Brain pericyte (primary cell): ENCODE measurements around the gene PPP1R14B.
A peak's percentile ranks its signal among the peaks of the same experiment; 100 is the strongest.

Experiments used
- DNase-seq: peaks from one replicate; pipeline ENCODE4 v3.0.0-alpha.2; 2012; ENCODE audit warnings: low read depth, low spot score

PPP1R14B gene

DNA sequence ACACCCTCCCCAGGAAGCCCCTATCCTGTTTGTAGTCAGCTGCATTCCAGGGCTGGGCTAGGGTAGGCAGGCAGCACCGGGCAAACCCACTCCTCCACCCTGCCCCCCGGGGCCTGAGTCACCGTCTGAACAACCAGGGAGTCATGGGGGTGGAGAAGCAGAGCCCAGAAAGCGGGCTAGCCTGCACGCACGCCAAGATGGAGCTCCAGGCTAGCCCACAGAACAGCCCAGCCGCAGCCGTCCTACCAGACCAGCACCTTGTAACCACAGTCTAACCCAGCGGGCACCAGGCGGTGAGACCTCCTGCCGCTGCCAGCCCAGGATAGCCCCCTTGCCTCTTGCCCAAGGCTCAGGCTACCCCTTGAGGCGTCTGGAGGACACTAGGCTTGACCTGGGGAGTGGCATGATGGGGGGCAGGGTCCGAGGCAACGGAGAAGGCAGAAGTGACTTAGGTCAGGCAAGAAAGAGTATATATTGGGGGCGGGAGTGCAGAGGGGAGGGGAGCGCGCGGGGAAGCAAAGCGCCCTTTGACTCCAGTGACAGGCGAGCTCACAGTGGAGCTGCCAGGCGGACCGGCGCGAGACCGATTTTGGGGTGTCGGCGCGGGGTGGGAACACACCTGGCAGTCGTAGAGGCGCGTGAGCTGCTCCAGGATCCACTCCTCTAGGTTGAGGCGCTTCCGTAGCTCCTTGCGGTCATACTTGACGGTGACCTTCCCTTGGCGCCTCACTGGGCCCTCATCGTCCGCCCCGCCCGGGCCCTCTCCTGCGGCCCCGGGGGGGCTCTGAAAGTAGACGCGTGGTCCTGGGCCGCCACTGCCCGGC, 734 bp downstream of the PPP1R14B start:
- no peak for DNase-seq

DNA sequence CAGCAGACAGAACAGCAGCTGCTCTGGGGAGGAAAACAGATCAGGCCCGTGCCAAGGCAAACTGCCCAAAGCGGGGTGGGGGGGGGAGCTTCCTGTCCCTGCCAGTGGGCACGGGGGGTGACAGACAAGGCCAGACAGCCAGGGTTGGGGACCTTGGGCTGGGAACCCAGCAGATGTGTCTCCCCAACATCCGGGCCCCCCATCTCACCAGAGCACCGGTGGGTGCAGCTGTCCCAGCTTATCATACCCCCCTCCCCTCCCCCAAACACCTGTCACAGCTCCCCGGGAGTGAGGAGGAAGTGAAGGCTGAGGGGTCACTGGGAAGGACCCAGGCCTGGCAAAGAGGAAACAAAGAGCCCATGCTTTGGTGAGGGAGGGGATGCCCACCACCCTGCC, 1.3 kb downstream of the PPP1R14B start:
- no peak for DNase-seq

DNA sequence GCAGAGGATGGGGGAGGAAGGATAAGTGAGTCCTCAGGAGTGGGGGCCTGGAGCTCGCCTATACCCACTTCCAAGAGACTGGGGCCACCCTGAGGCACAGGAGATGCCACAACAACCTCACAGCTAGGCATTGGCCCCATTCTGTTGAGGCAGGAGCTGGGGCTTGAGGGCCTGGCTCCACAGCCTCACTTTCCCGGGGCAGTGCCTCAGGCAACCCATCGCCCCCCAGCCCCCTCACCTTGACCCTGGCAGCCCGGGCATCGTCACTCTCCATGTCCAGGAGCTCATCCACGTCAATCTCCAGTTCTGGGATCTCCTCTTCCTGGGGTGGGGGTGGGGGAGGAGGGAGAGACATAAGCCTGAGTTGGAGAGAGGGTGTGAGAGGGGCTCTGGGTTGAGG, 1.8 kb downstream of the PPP1R14B start:
- DNase-seq, result no peak

DNA sequence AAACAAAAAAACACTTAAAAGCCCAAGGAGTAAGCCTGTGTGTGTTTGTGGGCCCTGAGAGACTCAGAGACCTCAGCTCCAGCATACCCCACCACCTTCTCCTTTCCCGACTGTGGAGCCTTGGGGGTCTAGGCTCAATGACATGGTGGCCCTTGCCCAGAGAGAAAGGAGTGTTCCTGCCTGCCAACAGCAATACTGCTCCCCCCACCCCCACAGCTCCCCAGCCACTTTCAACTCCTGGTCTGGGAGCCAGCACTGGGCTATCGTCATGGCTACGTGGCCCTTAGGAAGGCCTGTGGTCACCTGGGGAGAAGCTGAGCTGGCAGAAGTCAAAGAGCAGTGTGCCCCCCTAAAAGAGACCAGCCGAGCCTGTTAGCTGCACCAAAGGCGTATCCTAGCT, 2.6 kb downstream of the PPP1R14B start:
- no peak for DNase-seq

DNA sequence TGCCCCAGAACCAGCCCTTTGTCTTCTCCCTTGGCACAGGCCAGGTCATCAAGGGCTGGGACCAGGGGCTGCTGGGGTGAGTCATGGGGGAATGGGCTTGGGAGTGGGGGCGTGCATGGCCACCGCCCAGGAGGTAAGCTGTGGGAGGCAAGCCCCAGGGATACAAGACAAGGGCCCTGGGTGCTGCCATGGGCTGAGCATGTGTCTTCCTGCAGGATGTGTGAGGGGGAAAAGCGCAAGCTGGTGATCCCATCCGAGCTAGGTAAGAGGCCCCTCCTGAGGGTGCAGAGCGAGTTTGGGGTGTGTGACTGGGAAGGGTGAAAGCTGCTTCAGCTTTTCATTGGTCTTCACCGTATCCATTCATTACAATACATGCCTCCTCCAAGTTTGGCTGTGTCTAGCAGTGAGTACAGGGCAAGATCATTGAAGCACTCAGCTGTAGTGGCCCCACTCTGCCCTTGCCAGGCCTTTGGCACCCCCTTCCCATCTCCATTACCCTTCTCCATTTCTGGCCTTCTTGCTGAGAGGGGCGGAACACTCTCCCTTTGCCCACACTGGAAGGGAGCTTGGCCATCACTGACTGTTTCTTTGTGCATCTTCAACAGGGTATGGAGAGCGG, 3.4 kb downstream of the PPP1R14B start:
- no peak for DNase-seq

DNA sequence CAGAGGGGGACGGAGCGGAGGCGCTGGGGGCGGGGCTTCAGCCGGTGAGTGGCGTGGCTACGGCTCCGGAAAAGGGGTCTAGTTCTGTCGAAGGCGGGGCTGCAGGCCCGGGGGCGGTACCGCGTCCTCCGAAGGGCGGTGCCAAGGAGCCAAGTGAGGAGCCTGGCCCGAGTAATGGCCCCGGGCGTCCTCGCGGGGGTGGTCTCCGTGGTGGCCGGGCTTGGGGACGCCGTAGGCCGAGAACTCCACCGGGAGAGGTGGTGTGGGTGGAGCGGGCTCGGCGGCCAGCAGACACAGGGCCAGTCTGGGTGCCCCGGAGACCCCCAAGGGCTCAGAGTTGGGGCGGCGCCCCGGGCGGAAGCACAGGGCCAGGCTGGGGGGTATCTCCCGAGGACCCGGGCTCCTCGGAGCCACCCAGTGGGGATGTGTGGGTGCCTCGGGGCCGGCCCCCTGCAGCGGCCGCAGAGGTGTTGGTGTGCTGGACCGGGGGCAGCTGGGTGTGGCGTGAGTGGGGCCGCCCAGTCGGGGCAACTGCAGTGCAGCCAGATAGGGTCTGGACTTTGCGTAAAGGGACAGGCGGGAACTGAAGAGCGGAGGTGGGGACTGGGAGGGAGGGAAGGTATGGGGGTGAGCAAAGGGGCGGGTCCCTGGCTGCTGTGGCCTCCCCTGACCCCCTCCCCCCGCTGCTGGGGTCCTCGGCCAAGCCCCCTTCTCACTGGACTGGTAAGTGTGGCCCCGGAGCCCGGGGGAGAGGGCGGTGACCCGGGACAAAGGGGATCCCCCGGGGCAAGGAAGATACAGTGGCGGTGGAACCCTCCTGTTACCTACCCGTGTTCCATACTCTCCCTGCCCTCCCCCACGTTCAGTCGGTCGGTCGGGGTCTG, 5.0 kb downstream of the PPP1R14B start:
- DNase-seq, result no peak

DNA sequence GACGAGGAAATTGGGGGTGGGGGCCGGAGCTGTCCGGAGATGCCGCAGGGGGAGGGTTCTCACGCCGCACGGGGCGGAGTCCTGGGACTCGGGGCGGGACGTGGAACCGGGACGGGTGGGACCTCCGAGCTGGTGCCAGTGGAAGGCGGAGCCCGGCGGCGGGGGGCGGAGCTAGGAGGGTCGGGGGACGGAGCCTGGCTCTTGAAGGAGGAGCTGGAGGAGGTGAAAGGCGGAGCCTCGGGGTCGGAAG, 5.6 kb downstream of the PPP1R14B start:
- DNase-seq, result peak; percentile 99

DNA sequence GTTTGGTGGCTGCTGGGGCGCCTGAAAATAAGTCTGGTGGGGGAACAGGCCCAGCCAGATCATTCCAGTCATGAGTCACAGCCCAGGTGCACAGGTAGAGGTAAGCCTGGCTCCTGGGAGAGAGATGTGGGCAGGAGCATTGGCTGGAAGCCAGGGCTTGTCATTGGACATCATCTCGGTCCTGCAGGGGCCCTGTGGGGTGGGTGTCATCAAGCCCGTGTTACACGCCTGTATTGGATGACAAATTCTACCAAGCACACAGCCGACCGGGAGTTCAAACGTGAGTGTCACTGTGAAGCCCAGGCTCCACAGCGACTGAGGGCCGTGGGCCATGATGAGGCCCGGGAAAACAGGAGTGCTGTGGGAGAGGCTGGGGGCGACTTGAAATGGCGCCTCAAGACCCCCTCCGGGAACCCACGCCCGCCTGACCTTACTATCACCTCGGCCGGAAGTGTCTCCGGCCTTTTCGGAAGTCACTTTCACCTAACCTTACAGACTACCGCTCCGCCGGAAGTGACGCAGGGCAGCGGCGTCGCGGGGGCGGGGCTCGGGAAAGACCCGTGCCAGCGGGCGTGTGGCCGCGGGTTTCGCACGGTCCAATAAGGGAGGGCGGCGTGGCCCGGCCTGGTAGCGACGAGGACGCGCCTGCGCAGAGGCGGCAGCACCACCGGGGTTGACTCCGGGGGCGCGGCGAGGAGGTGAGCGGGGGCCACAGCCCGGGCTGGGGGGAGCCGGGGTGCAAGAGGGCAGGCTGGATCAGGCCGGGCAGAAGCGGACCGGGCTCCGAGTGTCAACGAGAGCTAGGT, 6.1 kb downstream of the PPP1R14B start, which contains the start of gene FKBP2:
Gene FKBP2 (plus strand): TSS at position 661 of the 806 bp plus-strand sequence. CDS start 1,293 bp downstream, outside the sequence.
- DNase-seq, result peak; percentile 94

DNA sequence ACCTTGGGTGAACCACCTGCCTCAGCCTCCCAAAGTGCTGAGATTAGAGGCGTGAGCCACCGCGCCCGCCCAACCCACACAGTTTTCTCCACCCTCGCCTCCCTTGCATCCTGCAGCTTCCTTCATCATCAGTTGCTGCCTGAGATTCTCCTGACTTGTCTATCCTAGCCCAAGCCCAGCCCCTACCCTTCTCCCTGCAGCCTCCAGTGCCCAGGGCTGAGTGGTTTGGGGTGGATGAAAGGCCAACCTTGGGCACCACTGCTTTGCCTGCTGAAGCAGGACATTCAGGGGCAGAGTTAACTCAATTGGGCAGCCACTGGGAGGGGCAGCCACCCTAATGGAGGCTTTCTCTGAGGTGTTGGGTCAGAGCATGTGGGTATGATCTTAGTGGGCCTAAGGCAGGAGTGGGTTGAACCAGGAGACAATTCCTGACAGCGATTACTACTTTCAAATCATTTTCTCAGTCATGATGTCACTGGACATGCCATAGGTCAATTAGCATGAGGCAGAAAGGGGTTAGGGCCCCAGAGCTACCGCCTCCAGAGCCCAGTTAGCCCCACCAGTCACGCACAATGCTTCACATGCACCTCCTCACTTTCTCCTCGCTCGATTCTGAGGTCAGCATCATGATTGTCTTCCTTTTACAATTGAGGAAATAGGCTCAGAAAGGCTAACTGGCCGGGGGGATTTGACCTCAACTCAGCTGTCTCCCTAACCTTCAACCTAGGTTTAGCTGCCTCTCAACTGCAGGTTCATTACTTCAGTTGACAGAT, 6.9 kb downstream of the PPP1R14B start:
- DNase-seq, result no peak

DNA sequence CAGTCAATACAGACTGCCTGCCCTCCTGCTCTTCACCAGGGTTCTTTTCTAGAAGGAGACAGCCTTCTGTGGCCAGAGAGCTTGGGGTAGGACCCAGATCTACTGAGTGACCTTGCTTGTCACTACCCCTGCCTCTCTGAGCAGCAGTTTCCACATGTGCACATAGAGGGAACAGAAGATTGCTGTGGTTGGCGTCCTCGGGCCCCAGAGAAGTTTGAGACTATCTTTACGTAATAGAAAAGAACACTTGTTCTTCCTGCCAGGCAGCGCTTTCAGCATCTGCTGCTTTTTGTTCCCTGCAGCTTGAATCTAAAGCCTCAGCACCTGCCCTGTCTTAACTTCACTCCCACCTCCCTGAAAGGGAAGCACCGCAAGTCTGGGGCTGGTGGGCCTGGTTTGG, 7.7 kb downstream of the PPP1R14B start:
- DNase-seq, result no peak

DNA sequence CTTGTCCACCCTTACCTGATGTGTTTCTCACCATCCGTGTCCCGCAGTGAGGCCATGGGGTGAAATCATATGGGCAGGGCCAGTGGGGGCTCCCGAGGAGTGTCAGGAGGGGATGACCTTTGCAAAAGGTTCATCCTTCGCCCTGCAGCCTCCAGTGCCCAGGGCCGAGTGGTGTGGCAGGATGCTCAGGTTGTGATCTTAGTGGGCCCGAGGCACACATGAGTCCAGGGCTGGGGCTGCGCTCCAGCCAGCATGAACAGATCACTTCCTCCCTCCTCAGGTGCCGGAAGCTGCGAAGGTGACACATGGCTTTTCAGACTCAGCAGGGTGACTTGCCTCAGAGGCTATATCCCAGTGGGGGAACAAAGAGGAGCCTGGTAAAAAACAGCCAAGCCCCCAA, 8.7 kb downstream of the PPP1R14B start:
- no peak for DNase-seq

DNA sequence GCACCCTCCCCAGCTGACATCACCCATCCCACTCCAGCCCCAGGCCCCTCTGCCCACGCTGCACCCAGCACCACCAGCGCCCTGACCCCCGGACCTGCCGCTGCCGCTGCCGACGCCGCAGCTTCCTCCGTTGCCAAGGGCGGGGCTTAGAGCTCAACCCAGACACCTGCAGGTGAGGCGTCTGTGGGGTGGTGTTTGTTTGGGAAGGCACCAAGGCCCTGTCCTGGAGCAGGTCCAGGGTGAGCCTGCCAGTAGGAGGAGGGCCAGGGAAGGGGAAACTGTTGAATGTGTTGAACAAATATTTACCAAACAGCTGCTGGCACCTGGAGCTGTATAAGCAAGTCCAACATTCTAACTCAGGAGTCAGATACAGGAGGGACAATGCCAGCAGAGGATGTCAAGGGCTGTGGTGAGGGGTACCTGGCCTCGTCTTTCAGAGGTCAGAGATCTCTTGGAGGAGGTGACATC, 9.2 kb downstream of the PPP1R14B start:
- no peak for DNase-seq

DNA sequence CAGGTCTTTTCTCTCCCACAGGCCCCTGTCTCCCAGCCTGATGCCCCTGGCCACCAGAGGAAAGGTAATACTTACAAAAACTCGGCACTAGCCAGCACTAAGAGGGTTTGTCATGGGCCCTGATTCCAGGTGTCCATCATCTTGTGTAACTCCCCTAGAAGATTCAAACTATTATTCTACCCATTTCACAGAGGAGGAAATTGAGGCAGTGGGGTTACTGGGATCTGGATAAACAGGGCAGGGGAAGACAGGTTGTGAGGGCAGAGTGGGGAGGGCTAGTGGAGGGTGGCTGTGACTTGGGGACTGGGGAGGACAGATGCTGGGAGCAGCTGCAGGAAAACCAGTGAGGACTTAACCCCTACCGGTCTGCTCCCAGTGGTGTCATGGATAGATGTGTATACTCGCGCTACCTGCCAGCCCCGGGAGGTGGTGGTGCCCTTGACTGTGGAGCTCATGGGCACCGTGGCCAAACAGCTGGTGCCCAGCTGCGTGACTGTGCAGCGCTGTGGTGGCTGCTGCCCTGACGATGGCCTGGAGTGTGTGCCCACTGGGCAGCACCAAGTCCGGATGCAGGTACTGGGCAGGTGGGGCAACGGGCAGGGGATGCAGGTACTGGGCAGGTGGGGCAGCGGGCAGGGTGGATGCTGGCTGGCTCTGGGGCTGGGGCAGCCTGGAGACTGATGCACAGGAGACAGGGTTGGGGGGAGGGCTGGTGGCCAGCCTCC, 11.1 kb downstream of the PPP1R14B start:
- no peak for DNase-seq

DNA sequence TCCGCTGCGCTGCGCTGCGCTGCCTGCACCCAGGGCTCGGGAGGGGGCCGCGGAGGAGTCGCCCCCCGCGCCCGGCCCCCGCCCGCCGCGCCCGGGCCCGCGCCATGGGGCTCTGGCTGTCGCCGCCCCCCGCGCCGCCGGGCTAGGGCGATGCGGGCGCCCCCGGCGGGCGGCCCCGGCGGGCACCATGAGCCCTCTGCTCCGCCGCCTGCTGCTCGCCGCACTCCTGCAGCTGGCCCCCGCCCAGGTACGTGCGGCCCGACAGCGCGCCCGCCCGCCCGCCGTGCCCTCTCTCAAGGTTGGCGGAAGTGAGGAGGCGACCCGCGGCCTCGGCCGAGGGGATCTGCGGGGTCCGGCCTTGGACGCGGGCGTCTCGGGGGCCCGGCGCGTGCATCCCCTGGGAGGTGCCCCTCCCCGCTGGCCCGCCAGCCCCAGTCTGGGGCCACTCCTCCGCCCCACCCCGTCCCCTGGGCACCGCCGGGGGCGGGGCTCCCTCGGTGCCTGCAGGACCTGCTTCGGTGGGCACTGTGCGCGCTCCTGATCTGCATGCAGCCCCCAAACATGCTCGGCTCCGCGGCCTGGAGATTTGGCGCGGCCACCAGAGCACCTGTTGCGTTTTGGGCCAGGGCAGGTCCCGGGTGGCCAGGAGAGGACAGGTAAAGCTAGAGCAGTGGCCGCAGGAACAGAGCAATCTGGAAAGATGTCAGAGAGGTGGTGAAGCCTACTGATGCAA, 11.9 kb downstream of the PPP1R14B start:
- DNase-seq, result no peak

DNA sequence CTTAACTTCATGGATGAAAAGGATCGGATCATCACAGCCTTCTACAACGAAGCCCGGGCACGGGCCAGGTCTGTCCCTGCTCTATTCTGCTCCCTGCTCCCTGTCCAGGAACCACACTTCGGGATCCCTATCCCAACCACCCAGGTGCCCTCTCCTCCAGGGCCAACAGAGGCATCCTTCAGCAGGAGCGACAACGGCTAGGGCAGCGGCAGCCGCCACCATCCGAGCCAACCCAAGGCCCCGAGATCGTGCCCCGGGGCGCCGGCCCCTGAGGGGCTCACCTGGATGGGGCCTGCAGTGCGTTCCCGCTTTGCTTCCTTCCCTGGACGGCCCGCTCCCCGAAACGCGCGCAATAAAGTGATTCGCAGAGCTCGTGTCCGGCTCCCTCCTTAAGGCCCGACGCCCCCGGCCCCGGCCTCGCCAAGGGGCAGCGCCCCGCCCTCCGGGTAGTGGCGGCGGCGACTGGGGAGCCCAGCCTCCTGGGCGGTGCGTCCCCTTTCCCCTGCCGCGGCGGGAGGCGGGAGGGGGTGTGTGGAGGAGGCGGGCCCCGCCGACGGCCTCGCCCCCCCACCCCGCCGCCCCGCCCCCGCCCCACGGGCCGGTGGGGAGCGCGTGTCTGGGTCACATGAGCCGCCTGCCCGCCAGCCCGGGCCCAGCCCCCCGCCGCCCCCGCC, 12.7 kb downstream of the PPP1R14B start, which contains the start of gene VEGFB:
Gene VEGFB (plus strand): TSS at position 672 of the 674 bp plus-strand sequence. CDS start 250 bp downstream, outside the sequence.
- no peak for DNase-seq

DNA sequence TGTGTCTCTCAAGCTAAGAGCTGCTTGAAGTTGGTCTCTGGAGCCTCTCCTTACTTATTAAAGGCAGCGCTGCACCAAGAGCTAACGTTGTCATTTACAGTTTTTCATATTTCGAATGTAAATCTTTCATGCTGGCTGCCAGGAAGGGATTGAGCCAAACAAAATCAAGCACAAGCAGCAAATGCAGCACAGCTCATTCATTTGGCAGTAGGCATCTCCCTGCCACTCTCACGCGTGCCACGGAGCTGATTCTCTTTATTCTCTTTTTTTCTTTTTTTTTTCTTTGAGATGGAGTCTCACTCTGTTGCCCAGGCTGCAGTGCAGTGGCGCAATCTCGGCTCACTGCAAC, 13.8 kb downstream of the PPP1R14B start:
- DNase-seq, result no peak

DNA sequence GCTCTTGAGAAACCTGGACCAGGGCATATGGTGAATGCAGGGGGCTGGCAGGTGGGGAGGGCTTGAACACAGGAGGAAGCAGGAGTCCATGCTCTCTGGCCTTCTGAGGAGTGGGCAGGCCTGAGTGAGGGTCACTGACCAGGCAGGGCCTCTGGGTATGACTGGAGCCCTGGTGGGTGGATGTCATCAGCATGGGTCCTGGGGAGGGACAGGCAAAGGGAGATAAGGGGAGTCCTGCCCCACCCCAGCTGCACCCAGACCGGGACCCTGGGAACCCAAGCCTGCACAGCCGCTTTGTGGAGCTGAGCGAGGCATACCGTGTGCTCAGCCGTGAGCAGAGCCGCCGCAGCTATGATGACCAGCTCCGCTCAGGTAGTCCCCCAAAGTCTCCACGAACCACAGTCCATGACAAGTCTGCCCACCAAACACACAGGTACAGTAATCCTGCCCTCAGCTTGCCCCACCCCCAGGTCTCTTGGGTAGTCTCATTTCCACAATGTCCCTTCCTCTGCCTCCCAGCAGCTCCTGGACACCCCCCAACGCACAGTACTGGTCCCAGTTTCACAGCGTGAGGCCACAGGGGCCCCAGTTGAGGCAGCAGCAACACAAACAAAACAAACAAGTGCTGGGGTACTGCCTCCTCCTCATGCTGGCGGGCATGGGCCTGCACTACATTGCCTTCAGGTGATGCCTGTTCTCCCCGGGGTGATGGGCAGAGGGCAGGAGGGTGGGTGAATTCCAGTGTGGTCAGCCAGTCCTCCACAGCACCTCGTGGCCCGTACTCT, 14.4 kb downstream of the PPP1R14B start:
- no peak for DNase-seq

DNA sequence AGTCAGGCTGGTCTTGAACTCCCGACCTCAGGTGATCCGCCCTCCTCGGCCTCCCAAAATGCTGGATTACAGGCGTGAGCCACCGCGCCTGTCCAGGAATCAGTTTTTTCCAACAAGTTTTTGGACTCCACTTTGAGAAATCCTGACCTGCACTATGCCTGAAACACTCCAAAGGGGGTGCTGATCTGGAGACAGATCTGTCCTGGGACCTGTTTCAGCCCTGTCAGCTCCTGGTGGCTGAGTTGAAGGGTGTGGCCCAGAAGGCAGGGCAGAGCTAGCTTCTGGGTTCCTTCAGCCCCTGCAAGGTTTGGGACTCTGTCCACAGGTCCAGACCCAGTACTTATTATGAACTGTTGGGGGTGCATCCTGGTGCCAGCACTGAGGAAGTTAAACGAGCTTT, 15.2 kb downstream of the PPP1R14B start:
- DNase-seq, result no peak
